SK-N-MC (cell line): ENCODE results near the gene SLC16A9.

ENCODE experiments used
- DNase-seq: peaks from one replicate; pipeline ENCODE4 v3.0.0-alpha.2; 2011; ENCODE audit warnings: low read depth, low spot score
- H3K27ac ChIP-seq: fragments of 200-600 bp; sonication (generic); 2 replicates; pipeline ENCODE4 v1.5.1; 2016; ENCODE audit warnings: mixed run types
- H3K36me3 ChIP-seq: fragments of 200-600 bp; sonication (generic); 2 replicates; pipeline ENCODE4 v1.6.1; 2017; ENCODE audit warnings: antibody characterized with exemption, low read length, mixed read lengths; ENCODE audit not compliant: insufficient read depth
- H3K4me3 ChIP-seq: fragments of 200-600 bp; sonication (generic); 2 replicates; pipeline ENCODE4 v1.5.1; 2016
- H3K9ac ChIP-seq: fragments of 200-600 bp; sonication (generic); 2 replicates; pipeline ENCODE4 v1.8.0; 2017; ENCODE audit warnings: mixed run types, mixed read lengths; ENCODE audit not compliant: insufficient read length
- H3K9me3 ChIP-seq: fragments of 200-600 bp; sonication (generic); 2 replicates; pipeline ENCODE4 v1.6.1; 2017; ENCODE audit warnings: low read depth, mild to moderate bottlenecking, antibody characterized with exemption, low read length, moderate library complexity, mixed read lengths
- EZH2 ChIP-seq: fragments of 200-600 bp; sonication (generic); IDR thresholded peaks from one replicate; pipeline ENCODE4 v1.6.1; 2017; ENCODE audit warnings: antibody characterized with exemption
- FOXP2 ChIP-seq: optimal IDR thresholded peaks from 2 replicates; pipeline ENCODE3; 2011; ENCODE audit warnings: mild to moderate bottlenecking, moderate library complexity; ENCODE audit not compliant: insufficient read depth; ENCODE audit errors: extremely low read length, control extremely low read depth
- POLR2AphosphoS5 ChIP-seq: IDR thresholded peaks from 2 replicates; pipeline ENCODE4 v1.6.1; 2012; ENCODE audit warnings: mild to moderate bottlenecking, low read depth, low read length, borderline replicate concordance

SLC16A9 gene

GRCh38 chr10:59628965-59629364 is 80.7 kb downstream of the SLC16A9 start:
- Histone ChIP-seq H3K27ac (no peak overlapping the region), H3K9me3 (no peaks in the 10 kb centered on the region), H3K36me3 (no peaks in the 10 kb centered on the region), H3K9ac (no peak overlapping the region), H3K4me3 (no peak overlapping the region)
- DNase-seq = no peak
- no peak for TF ChIP-seq FOXP2
- no peak for TF ChIP-seq EZH2
- TF ChIP-seq POLR2AphosphoS5 = no peak

- H3K9ac ChIP-seq = no peak overlapping the region
- no peak overlapping the region for H3K27ac ChIP-seq
- H3K4me3 ChIP-seq = no peak overlapping the region
- no peaks in the 10 kb centered on the region for H3K9me3 ChIP-seq
- H3K36me3 ChIP-seq = no peaks in the 10 kb centered on the region
- no peak for DNase-seq
- no peak for TF ChIP-seq EZH2
- TF ChIP-seq POLR2AphosphoS5 = no peak
Measured at GRCh38 chr10:59628456-59628855, 81.2 kb downstream of the SLC16A9 start.

GRCh38 chr10:59627366-59628018 is 82.2 kb downstream of the SLC16A9 start:
- Histone ChIP-seq H3K9ac (no peak overlapping the region), H3K36me3 (no peaks in the 10 kb centered on the region), H3K9me3 (no peaks in the 10 kb centered on the region), H3K4me3 (no peak overlapping the region), H3K27ac (no peak overlapping the region)
- TF ChIP-seq FOXP2 (no peak), EZH2 (no peak), POLR2AphosphoS5 (no peak)
- no peak for DNase-seq

GRCh38 chr10:59626523-59626869 is 83.2 kb downstream of the SLC16A9 start:
- no peak overlapping the region for H3K27ac ChIP-seq
- H3K9me3 ChIP-seq = no peaks in the 10 kb centered on the region
- H3K9ac ChIP-seq = no peak overlapping the region
- H3K4me3 ChIP-seq = no peak overlapping the region
- DNase-seq = no peak
- no peaks in the 10 kb centered on the region for H3K36me3 ChIP-seq
- TF ChIP-seq EZH2 (no peak), POLR2AphosphoS5 (no peak), FOXP2 (no peak)

- no peak overlapping the region for H3K27ac ChIP-seq
- no peak for DNase-seq
Measured at GRCh38 chr10:59625721-59626522, 83.7 kb downstream of the SLC16A9 start.

GRCh38 chr10:59624951-59625350 is 84.7 kb downstream of the SLC16A9 start:
- Histone ChIP-seq H3K27ac (no peak overlapping the region), H3K9ac (no peak overlapping the region), H3K4me3 (no peak overlapping the region), H3K9me3 (no peaks in the 10 kb centered on the region), H3K36me3 (no peaks in the 10 kb centered on the region)
- TF ChIP-seq FOXP2 (no peak), POLR2AphosphoS5 (no peak), EZH2 (no peak)
- no peak for DNase-seq

More at GRCh38 chr10:59625721-59626522, 83.7 kb downstream of the SLC16A9 start:
- no peaks in the 10 kb centered on the region for H3K9me3 ChIP-seq
- no peak overlapping the region for H3K4me3 ChIP-seq
- TF ChIP-seq POLR2AphosphoS5 (no peak), EZH2 (no peak), FOXP2 (no peak)
- no peak overlapping the region for H3K9ac ChIP-seq
- H3K36me3 ChIP-seq = no peaks in the 10 kb centered on the region

- Histone ChIP-seq H3K4me3 (no peak overlapping the region), H3K27ac (no peak overlapping the region), H3K9me3 (no peaks in the 10 kb centered on the region), H3K36me3 (no peaks in the 10 kb centered on the region), H3K9ac (no peak overlapping the region)
- DNase-seq = no peak
- TF ChIP-seq FOXP2 = no peak
- no peak for TF ChIP-seq POLR2AphosphoS5
- TF ChIP-seq EZH2 = no peak
Measured at GRCh38 chr10:59624136-59624535, 85.5 kb downstream of the SLC16A9 start.

- Histone ChIP-seq H3K9ac (no peak overlapping the region), H3K36me3 (no peaks in the 10 kb centered on the region), H3K4me3 (no peak overlapping the region), H3K9me3 (no peaks in the 10 kb centered on the region), H3K27ac (no peak overlapping the region)
- TF ChIP-seq POLR2AphosphoS5 (no peak), FOXP2 (no peak), EZH2 (no peak)
- DNase-seq = no peak
Measured at GRCh38 chr10:59623133-59624121, 86.2 kb downstream of the SLC16A9 start.
